Stimulated activated CD4-positive, alpha-beta T cell treated with anti-CD3 and anti-CD28 coated beads, Interleukin-4, amount 100 ng/mL, for 4 hours (primary cell): Measurements from ENCODE around the gene MFAP3L.
"Not testable (repeated sequence)": the region's sequence is repeated elsewhere in the genome, so short reads cannot be mapped to it uniquely, and the experiment has no call there.

Source experiments
- DNase-seq, 2 experiments: peaks; one replicate each; pipeline ENCODE4 v3.0.0-alpha.2; 2020

Gene MFAP3L

GRCh38 chr4:169986369-169986768, 39.8 kb downstream of the MFAP3L start:
- DNase-seq: no peak

- DNase-seq: no peak
These were observed 40.3 kb downstream of the MFAP3L start for GRCh38 chr4:169985881-169986280.

GRCh38 chr4:169984745-169985144, 41.5 kb downstream of the MFAP3L start:
- no peak for DNase-seq

GRCh38 chr4:169984173-169984572, 42.0 kb downstream of the MFAP3L start:
- no peak for DNase-seq

GRCh38 chr4:169976951-169977350, 49.2 kb downstream of the MFAP3L start:
- DNase-seq: no peak

GRCh38 chr4:169975838-169976796, 50.1 kb downstream of the MFAP3L start:
- no peak for DNase-seq

- DNase-seq: no peak
These were observed 50.9 kb downstream of the MFAP3L start for GRCh38 chr4:169975131-169975837.

GRCh38 chr4:169971456-169972015, 54.7 kb downstream of the MFAP3L start:
- no peak for DNase-seq

- no peak for DNase-seq
These were observed 57.2 kb downstream of the MFAP3L start for GRCh38 chr4:169968999-169969398.

GRCh38 chr4:169963998-169964397, 62.2 kb downstream of the MFAP3L start:
- DNase-seq: no peak

- no peak for DNase-seq
These were observed 66.9 kb downstream of the MFAP3L start for GRCh38 chr4:169959254-169959653.

- no peak for DNase-seq
These were observed 67.6 kb downstream of the MFAP3L start for GRCh38 chr4:169958629-169959028.

GRCh38 chr4:169957785-169958184, 68.4 kb downstream of the MFAP3L start:
- no peak for DNase-seq

GRCh38 chr4:169956091-169956843, 69.9 kb downstream of the MFAP3L start:
- DNase-seq: no peak

GRCh38 chr4:169955521-169955920, 70.7 kb downstream of the MFAP3L start:
- no peak for DNase-seq

GRCh38 chr4:169952236-169953002, 73.8 kb downstream of the MFAP3L start:
- no peak for DNase-seq

- DNase-seq: no peak
These were observed 77.9 kb downstream of the MFAP3L start for GRCh38 chr4:169948271-169948670.

- no peak for DNase-seq
These were observed 80.6 kb downstream of the MFAP3L start for GRCh38 chr4:169945636-169946035.

GRCh38 chr4:169943601-169944000, 82.6 kb downstream of the MFAP3L start:
- DNase-seq: not testable (repeated sequence)

GRCh38 chr4:169941141-169941540, 85.1 kb downstream of the MFAP3L start:
- no peak for DNase-seq

GRCh38 chr4:169940460-169940859, 85.7 kb downstream of the MFAP3L start:
- no peak for DNase-seq
